ENCODE results near the gene IP6K3. TPM values are rescaled to one million over a fixed set of nuclear protein-coding genes. Genes with fewer than 3 reads are reported as not detected.

The IP6K3 gene
- total RNA-seq, 1 donor from 2014 or later = not detected

- Mint-ChIP-seq H3K9me3 (no peaks in the 10 kb centered on the region), H3K27ac (no peak overlapping the region), H3K27me3 (no peaks in the 10 kb centered on the region), H3K4me3 (no peak overlapping the region), H3K36me3 (ENCODE audit: low read depth) (peaks cover 89% of the 10 kb centered on the region), H3K4me1 (peaks cover 30% of the 10 kb centered on the region)
- intact Hi-C loops (cut with micrococcal nuclease) = no loop called here
- DNase-seq = no peak
- ChIA-PET CTCF (no interaction called here), POLR2A (no interaction called here)
- no peak for ATAC-seq (ENCODE audit: low read depth)
- TF ChIP-seq CTCF (IDR thresholded peaks at IDR 0.05) = no peak
Observed at GRCh38 chr6:33673851-33674250, 72.9 kb downstream of the IP6K3 start.

- CTCF ChIA-PET = interaction anchor here (1.3 kb wide), 1 partner anchor 65 kb away, joined by 3 read pairs; no protein-coding TSS in a partner anchor
- peaks cover 91% of the 10 kb centered on the region for H3K36me3 Mint-ChIP-seq (ENCODE audit: low read depth)
- POLR2A ChIA-PET = no interaction called here
Observed at GRCh38 chr6:33672808-33673207, 73.9 kb downstream of the IP6K3 start.

GRCh38 chr6:33671744-33672072 lies 75.0 kb downstream of the IP6K3 start:
- no peak overlapping the region for H3K27ac Mint-ChIP-seq
- DNase-seq (no peak), ATAC-seq (ENCODE audit: low read depth) (no peak)
- peaks cover 22% of the 10 kb centered on the region for H3K4me1 Mint-ChIP-seq
- intact Hi-C loops (cut with micrococcal nuclease) = no loop called here
- no peak for TF ChIP-seq CTCF (IDR thresholded peaks at IDR 0.05)
- POLR2A ChIA-PET = interaction anchor here (0.6 kb wide), 1 partner anchor 517 kb away, joined by 5 read pairs; no protein-coding TSS in a partner anchor
- CTCF ChIA-PET = interaction anchor here (1.3 kb wide), 1 partner anchor 64 kb away, joined by 3 read pairs; no protein-coding TSS in a partner anchor
- H3K4me3 Mint-ChIP-seq = no peak overlapping the region
- H3K27me3 Mint-ChIP-seq = no peaks in the 10 kb centered on the region
- no peaks in the 10 kb centered on the region for H3K9me3 Mint-ChIP-seq
- peaks cover 83% of the 10 kb centered on the region for H3K36me3 Mint-ChIP-seq (ENCODE audit: low read depth)

More at GRCh38 chr6:33672808-33673207, 73.9 kb downstream of the IP6K3 start:
- DNase-seq (no peak), ATAC-seq (ENCODE audit: low read depth) (peak; percentile 32)
- no peak overlapping the region for H3K4me3 Mint-ChIP-seq
- TF ChIP-seq CTCF (IDR thresholded peaks at IDR 0.05) = no peak
- no peaks in the 10 kb centered on the region for H3K9me3 Mint-ChIP-seq
- intact Hi-C loops (cut with micrococcal nuclease) = no loop called here
- H3K4me1 Mint-ChIP-seq = peaks cover 25% of the 10 kb centered on the region
- no peaks in the 10 kb centered on the region for H3K27me3 Mint-ChIP-seq
- H3K27ac Mint-ChIP-seq = no peak overlapping the region

Other genes starting within 250 kb of the IP6K3 start
- gene BAK1, start 166.6 kb downstream of the IP6K3 start, total RNA-seq = 29.5 and 29.6 TPM in 2 replicates
- 31.7 and 35.5 TPM in 2 replicates for gene ITPR3, start 125.6 kb downstream of the IP6K3 start, total RNA-seq
- gene UQCC2, start 35.2 kb downstream of the IP6K3 start, total RNA-seq = 26.2 and 37.5 TPM in 2 replicates
- gene LEMD2, start 42.2 kb upstream of the IP6K3 start, total RNA-seq = 73.7 and 88.0 TPM in 2 replicates
- not detected in 2 replicates for gene MLN, start 57.1 kb upstream of the IP6K3 start, total RNA-seq